ENCODE data around the gene B3GAT2. TPM values are rescaled to one million over a fixed set of nuclear protein-coding genes. Genes with fewer than 3 reads are reported as not detected.

Gene B3GAT2
- total RNA-seq, 1 experiment from 2014 or later, result not detected

GRCh38 chr6:70831427-70831826, 125.4 kb downstream of the B3GAT2 start:
- Histone ChIP-seq H3K4me1 (ENCODE audit: low read length) (no peaks in the 10 kb centered on the region), H3K27ac (ENCODE audit: low read length) (no peak overlapping the region), H4K20me1 (ENCODE audit: insufficient read depth, low read depth, low read length) (no peaks in the 10 kb centered on the region), H2AFZ (ENCODE audit: low read length) (no peak overlapping the region), H3K9me2 (replicated peaks; ENCODE audit: insufficient read depth, low read length) (no peaks in the 10 kb centered on the region), H3K9me3 (ENCODE audit: low read length) (no peaks in the 10 kb centered on the region), H3K4me3 (ENCODE audit: low read length) (no peak overlapping the region), H3K36me3 (ENCODE audit: insufficient read depth, low read length) (no peaks in the 10 kb centered on the region), H3K4me2 (ENCODE audit: low read depth, low read length, poor library complexity, severe bottlenecking) (no peak overlapping the region), H3K9ac (ENCODE audit: low read length) (no peak overlapping the region), H3K27me3 (ENCODE audit: low read length) (no peaks in the 10 kb centered on the region), H3K79me2 (ENCODE audit: low read length) (no peaks in the 10 kb centered on the region)
- DNase-seq, result no peak

GRCh38 chr6:70823651-70824050, 133.2 kb downstream of the B3GAT2 start:
- Histone ChIP-seq H3K4me2 (ENCODE audit: low read depth, low read length, poor library complexity, severe bottlenecking) (no peak overlapping the region), H3K79me2 (ENCODE audit: low read length) (no peaks in the 10 kb centered on the region), H3K9me3 (ENCODE audit: low read length) (no peaks in the 10 kb centered on the region), H2AFZ (ENCODE audit: low read length) (no peak overlapping the region), H3K9ac (ENCODE audit: low read length) (no peak overlapping the region), H3K4me1 (ENCODE audit: low read length) (no peaks in the 10 kb centered on the region), H3K27me3 (ENCODE audit: low read length) (no peaks in the 10 kb centered on the region), H3K9me2 (replicated peaks; ENCODE audit: insufficient read depth, low read length) (no peaks in the 10 kb centered on the region), H3K4me3 (ENCODE audit: low read length) (no peak overlapping the region), H4K20me1 (ENCODE audit: insufficient read depth, low read depth, low read length) (no peaks in the 10 kb centered on the region), H3K36me3 (ENCODE audit: insufficient read depth, low read length) (no peaks in the 10 kb centered on the region), H3K27ac (ENCODE audit: low read length) (no peak overlapping the region)
- DNase-seq, result no peak

- Histone ChIP-seq H3K9ac (ENCODE audit: low read length) (no peak overlapping the region), H4K20me1 (ENCODE audit: insufficient read depth, low read depth, low read length) (no peaks in the 10 kb centered on the region), H3K4me1 (ENCODE audit: low read length) (no peaks in the 10 kb centered on the region), H3K27me3 (ENCODE audit: low read length) (no peaks in the 10 kb centered on the region), H3K27ac (ENCODE audit: low read length) (no peak overlapping the region), H3K4me3 (ENCODE audit: low read length) (no peak overlapping the region), H3K4me2 (ENCODE audit: low read depth, low read length, poor library complexity, severe bottlenecking) (no peak overlapping the region), H3K36me3 (ENCODE audit: insufficient read depth, low read length) (no peaks in the 10 kb centered on the region), H2AFZ (ENCODE audit: low read length) (no peak overlapping the region), H3K79me2 (ENCODE audit: low read length) (no peaks in the 10 kb centered on the region), H3K9me3 (ENCODE audit: low read length) (no peaks in the 10 kb centered on the region), H3K9me2 (replicated peaks; ENCODE audit: insufficient read depth, low read length) (no peaks in the 10 kb centered on the region)
- DNase-seq, result no peak
Observed at GRCh38 chr6:70821751-70822150, 135.1 kb downstream of the B3GAT2 start.

GRCh38 chr6:70820778-70821177, 136.1 kb downstream of the B3GAT2 start:
- Histone ChIP-seq H2AFZ (ENCODE audit: low read length) (no peak overlapping the region), H3K9me3 (ENCODE audit: low read length) (no peaks in the 10 kb centered on the region), H3K36me3 (ENCODE audit: insufficient read depth, low read length) (no peaks in the 10 kb centered on the region), H3K27me3 (ENCODE audit: low read length) (no peaks in the 10 kb centered on the region), H3K9me2 (replicated peaks; ENCODE audit: insufficient read depth, low read length) (no peaks in the 10 kb centered on the region), H4K20me1 (ENCODE audit: insufficient read depth, low read depth, low read length) (no peaks in the 10 kb centered on the region; the same call in 1 of the 2 replicates), H3K79me2 (ENCODE audit: low read length) (no peaks in the 10 kb centered on the region), H3K4me2 (ENCODE audit: low read depth, low read length, poor library complexity, severe bottlenecking) (no peak overlapping the region), H3K4me1 (ENCODE audit: low read length) (no peaks in the 10 kb centered on the region), H3K4me3 (ENCODE audit: low read length) (no peak overlapping the region), H3K27ac (ENCODE audit: low read length) (no peak overlapping the region), H3K9ac (ENCODE audit: low read length) (no peak overlapping the region)
- no peak for DNase-seq

GRCh38 chr6:70819646-70820045, 137.2 kb downstream of the B3GAT2 start:
- Histone ChIP-seq H2AFZ (ENCODE audit: low read length) (no peak overlapping the region), H3K79me2 (ENCODE audit: low read length) (no peaks in the 10 kb centered on the region), H3K27me3 (ENCODE audit: low read length) (no peaks in the 10 kb centered on the region), H3K4me1 (ENCODE audit: low read length) (no peaks in the 10 kb centered on the region), H4K20me1 (ENCODE audit: insufficient read depth, low read depth, low read length) (no peaks in the 10 kb centered on the region; the same call in 1 of the 2 replicates), H3K9ac (ENCODE audit: low read length) (no peak overlapping the region), H3K27ac (ENCODE audit: low read length) (no peak overlapping the region), H3K4me2 (ENCODE audit: low read depth, low read length, poor library complexity, severe bottlenecking) (no peak overlapping the region), H3K36me3 (ENCODE audit: insufficient read depth, low read length) (no peaks in the 10 kb centered on the region), H3K9me3 (ENCODE audit: low read length) (no peaks in the 10 kb centered on the region), H3K9me2 (replicated peaks; ENCODE audit: insufficient read depth, low read length) (no peaks in the 10 kb centered on the region), H3K4me3 (ENCODE audit: low read length) (no peak overlapping the region)
- DNase-seq, result no peak

- Histone ChIP-seq H3K36me3 (ENCODE audit: insufficient read depth, low read length) (no peaks in the 10 kb centered on the region), H4K20me1 (ENCODE audit: insufficient read depth, low read depth, low read length) (no peaks in the 10 kb centered on the region; the same call in 1 of the 2 replicates), H3K27ac (ENCODE audit: low read length) (no peak overlapping the region), H3K9me3 (ENCODE audit: low read length) (no peaks in the 10 kb centered on the region), H3K27me3 (ENCODE audit: low read length) (no peaks in the 10 kb centered on the region), H3K9ac (ENCODE audit: low read length) (no peak overlapping the region), H3K4me1 (ENCODE audit: low read length) (no peaks in the 10 kb centered on the region), H3K4me3 (ENCODE audit: low read length) (no peak overlapping the region), H3K9me2 (replicated peaks; ENCODE audit: insufficient read depth, low read length) (no peaks in the 10 kb centered on the region), H3K79me2 (ENCODE audit: low read length) (no peaks in the 10 kb centered on the region), H2AFZ (ENCODE audit: low read length) (no peak overlapping the region), H3K4me2 (ENCODE audit: low read depth, low read length, poor library complexity, severe bottlenecking) (no peak overlapping the region)
- no peak for DNase-seq
Observed at GRCh38 chr6:70813885-70814284, 143.0 kb downstream of the B3GAT2 start.

- H4K20me1 ChIP-seq (ENCODE audit: insufficient read depth, low read depth, low read length), result no peaks in the 10 kb centered on the region; the same call in 1 of the 2 replicates
- no peaks in the 10 kb centered on the region for H3K36me3 ChIP-seq (ENCODE audit: insufficient read depth, low read length)
- no peak for DNase-seq
- no peaks in the 10 kb centered on the region for H3K4me1 ChIP-seq (ENCODE audit: low read length)
- no peaks in the 10 kb centered on the region for H3K9me3 ChIP-seq (ENCODE audit: low read length)
- H3K27ac ChIP-seq (ENCODE audit: low read length), result no peak overlapping the region
- H3K4me2 ChIP-seq (ENCODE audit: low read depth, low read length, poor library complexity, severe bottlenecking), result no peak overlapping the region
- no peak overlapping the region for H2AFZ ChIP-seq (ENCODE audit: low read length)
- H3K27me3 ChIP-seq (ENCODE audit: low read length), result no peaks in the 10 kb centered on the region
- H3K79me2 ChIP-seq (ENCODE audit: low read length), result no peaks in the 10 kb centered on the region
- no peaks in the 10 kb centered on the region for H3K9me2 ChIP-seq (replicated peaks; ENCODE audit: insufficient read depth, low read length)
- H3K4me3 ChIP-seq (ENCODE audit: low read length), result no peak overlapping the region
- no peak overlapping the region for H3K9ac ChIP-seq (ENCODE audit: low read length)
Observed at GRCh38 chr6:70811788-70812187, 145.1 kb downstream of the B3GAT2 start.

Data from Karpas-422 (cell line).